A549 (cell line): ENCODE measurements around the gene MAD2L1BP. TPM values are rescaled to one million over a fixed set of nuclear protein-coding genes. Genes with fewer than 3 reads are reported as not detected.

Experiments
- ATAC-seq, 2 experiments: fragments of 200-7000 bp in 1 of 2; fragments of >200 bp in 1 of 2; cut with Nextera tagmentation in 1 of 2; cut with Tn5 transposase in 1 of 2; 3 replicates each; pipeline versions ENCODE4 v1.8.0 to v1.9.1; 2018 to 2020; ENCODE audit warnings: mild to moderate bottlenecking in 1 of 2, moderate library complexity in 1 of 2
- CTCF ChIA-PET: fragments of 300-600 bp; sonication (Branson Sonifier 250); formaldehyde crosslinking; extraction: SDS; loops from one replicate; lab custom pipeline; 2021; ENCODE audit warnings: antibody characterized with exemption, inconsistent platforms; lab: Yijun Ruan, JAX
- POLR2A ChIA-PET: fragments of 350-600 bp; formaldehyde crosslinking; extraction: SDS; loops from one replicate; lab custom pipeline; 2021; ENCODE audit warnings: antibody characterized with exemption, inconsistent platforms; lab: Yijun Ruan, JAX
- DNase-seq, 2 experiments: peaks; one replicate each; pipeline versions ENCODE4 v3.0.0 to v3.0.0-alpha.2; 2011 to 2016; ENCODE audit warnings: low read depth in 1 of 2, low spot score in 1 of 2
- FAIRE-seq: peaks from 2 replicates; lab custom pipeline; 2011; peaks lifted over from hg19 to GRCh38; lab: Jason Lieb, UNC
- H3K27ac ChIP-seq, 2 experiments: fragments of >200 bp; sonication (Bioruptor Twin); formaldehyde crosslinking; 3 replicates each; pipeline ENCODE4 v1.5.1; 2016 to 2017
- H3K4me1 ChIP-seq: fragments of >200 bp; sonication (Bioruptor Twin); formaldehyde crosslinking; 3 replicates; pipeline ENCODE4 v1.6.1; 2016
- H3K4me2 ChIP-seq: fragments of >200 bp; sonication (Bioruptor Twin); formaldehyde crosslinking; 3 replicates; pipeline ENCODE4 v1.6.1; 2016
- H3K4me3 ChIP-seq: fragments of >200 bp; sonication (Bioruptor Twin); formaldehyde crosslinking; 3 replicates; pipeline ENCODE4 v1.5.1; 2016
- H3K9me3 ChIP-seq: fragments of >200 bp; sonication (Bioruptor Twin); formaldehyde crosslinking; 3 replicates; pipeline ENCODE4 v1.6.1; 2016
- BHLHE40 ChIP-seq: IDR thresholded peaks from 2 replicates; pipeline ENCODE4 v1.6.1; 2012; ENCODE audit warnings: low read depth, low read length, inconsistent platforms
- CBX2 ChIP-seq: fragments of 200-600 bp; sonication (generic); IDR thresholded peaks from 2 replicates; pipeline ENCODE4 v1.6.1; 2016; ENCODE audit warnings: low read depth, mild to moderate bottlenecking, borderline replicate concordance
- CBX8 ChIP-seq: fragments of 200-600 bp; sonication (generic); IDR thresholded peaks from 2 replicates; pipeline ENCODE4 v1.6.1; 2016
- CEBPB ChIP-seq, 2 experiments: fragments of >200 bp in 1 of 2; sonication (Bioruptor Twin) in 1 of 2; formaldehyde crosslinking in 1 of 2; IDR thresholded peaks; 2 replicates each; pipeline ENCODE4 v1.6.1; 2012 to 2016
- CHD2 ChIP-seq: fragments of 150-350 bp; IDR thresholded peaks from 2 replicates; pipeline ENCODE4 v1.6.1; 2014; ENCODE audit warnings: low read length; ENCODE audit not compliant: partially characterized antibody
- FOSB ChIP-seq: fragments of 250-450 bp; sonication (Bioruptor Pico); IDR thresholded peaks from 2 replicates; pipeline ENCODE4 v1.5.0; 2020; ENCODE audit warnings: mild to moderate bottlenecking, moderate library complexity
- HDAC2 ChIP-seq: fragments of 200-600 bp; sonication (generic); IDR thresholded peaks from 2 replicates; pipeline ENCODE4 v1.6.1; 2016
- HOXA7 ChIP-seq: fragments of 250-450 bp; sonication (Bioruptor Pico); IDR thresholded peaks from 2 replicates; pipeline ENCODE4 v1.5.0; 2020; ENCODE audit warnings: mild to moderate bottlenecking, moderate library complexity
- HOXB13 ChIP-seq: fragments of 250-450 bp; sonication (Bioruptor Pico); IDR thresholded peaks from 2 replicates; pipeline ENCODE4 v1.5.0; 2020; ENCODE audit warnings: low read depth, mild to moderate bottlenecking, moderate library complexity
- HOXB5 ChIP-seq: fragments of 250-450 bp; sonication (Bioruptor Pico); IDR thresholded peaks from 2 replicates; pipeline ENCODE4 v1.5.0; 2020; ENCODE audit warnings: mild to moderate bottlenecking, moderate library complexity
- JUNB ChIP-seq: fragments of >200 bp; sonication (Bioruptor Twin); formaldehyde crosslinking; IDR thresholded peaks from 2 replicates; pipeline ENCODE4 v1.6.1; 2016
- KDM5A ChIP-seq: fragments of 200-600 bp; sonication (generic); IDR thresholded peaks from 2 replicates; pipeline ENCODE4 v1.6.1; 2016; ENCODE audit warnings: antibody characterized with exemption, mild to moderate bottlenecking
- MAZ ChIP-seq: fragments of 150-350 bp; IDR thresholded peaks from 2 replicates; pipeline ENCODE4 v1.6.1; 2014; ENCODE audit warnings: antibody characterized with exemption, low read depth, low read length, borderline replicate concordance
- MYC ChIP-seq: IDR thresholded peaks from 2 replicates; pipeline ENCODE4 v1.6.1; 2012; ENCODE audit warnings: mild to moderate bottlenecking, inconsistent platforms, low read length, improper control_type of control experiment, borderline replicate concordance
- NR3C1 ChIP-seq: fragments of >200 bp; sonication (Bioruptor Twin); formaldehyde crosslinking; IDR thresholded peaks from 3 replicates; pipeline ENCODE4 v1.6.1; 2017
- PBX3 ChIP-seq: IDR thresholded peaks from 2 replicates; pipeline ENCODE4 v1.6.1; 2012
- POLR2A ChIP-seq: IDR thresholded peaks from 2 replicates; pipeline ENCODE4 v1.6.1; 2012; ENCODE audit warnings: mild to moderate bottlenecking, low read length
- RARB ChIP-seq: fragments of 250-450 bp; sonication (Bioruptor Pico); IDR thresholded peaks from 2 replicates; pipeline ENCODE4 v1.8.0; 2021; ENCODE audit warnings: mild to moderate bottlenecking, moderate library complexity
- RNF2 ChIP-seq: fragments of 200-600 bp; sonication (generic); IDR thresholded peaks from 2 replicates; pipeline ENCODE4 v1.6.1; 2016; ENCODE audit warnings: low read depth, mild to moderate bottlenecking, antibody characterized with exemption, moderate library complexity, borderline replicate concordance
- SREBF2 ChIP-seq: fragments of 450-650 bp; IDR thresholded peaks from 2 replicates; pipeline ENCODE4 v1.6.1; 2014; ENCODE audit warnings: mild to moderate bottlenecking, moderate library complexity
- TFCP2L1 ChIP-seq: fragments of 250-450 bp; sonication (Bioruptor Pico); IDR thresholded peaks from 2 replicates; pipeline ENCODE4 v1.5.0; 2021; ENCODE audit warnings: mild to moderate bottlenecking
- ZC3H11A ChIP-seq: fragments of 450-650 bp; IDR thresholded peaks from 2 replicates; pipeline ENCODE4 v1.6.1; 2014; ENCODE audit warnings: antibody characterized with exemption, mild to moderate bottlenecking
- ZFP36 ChIP-seq: fragments of 450-650 bp; IDR thresholded peaks from 2 replicates; pipeline ENCODE4 v1.6.1; 2014; ENCODE audit warnings: borderline replicate concordance; ENCODE audit not compliant: partially characterized antibody
- ZSCAN20 ChIP-seq: fragments of 250-450 bp; sonication (Bioruptor Pico); IDR thresholded peaks from 2 replicates; pipeline ENCODE4 v1.8.0; 2022; ENCODE audit warnings: mild to moderate bottlenecking, moderate library complexity
- WGBS: methylation state at CpG from one replicate; pipeline ENCODE4 v1.1.6; 2017; ENCODE audit errors: missing lambda C conversion rate; 5-methylcytosine and 5-hydroxymethylcytosine counted together
- polyA plus RNA-seq, 4 experiments: library from polyadenylated mRNA; depleted of rRNA in 3 of 4; stranded (reverse); fragments of >200 nt; fragmentation: RNase III in 1 of 4; extraction: RNeasy Plus Mini Kit Qiagen cat#74134 plus additional on column Dnase treatment in 1 of 4; gene quantifications; 2 replicates in 3 of 4; 3 replicates in 1 of 4; pipeline ENCODE4 v1.2.3, GENCODE V29; 2011 to 2017

MAD2L1BP gene
- polyA plus RNA-seq, 2 of the 4 experiments (the other 2 are of a cell fraction): 22.0 to 26.7 TPM

GRCh38 chr6:43671011-43671800 lies 35.6 kb downstream of the MAD2L1BP start:
- Histone ChIP-seq H3K4me1 (peaks cover 14% of the 10 kb centered on the region; the same call in 2 of the 3 replicates), H3K4me2 (no peak overlapping the region), H3K4me3 (no peak overlapping the region), H3K27ac (no peak overlapping the region), H3K9me3 (no peaks in the 10 kb centered on the region)
- CTCF ChIA-PET: interaction anchor here (1.2 to 11.5 kb wide), 6 partner anchors 53 to 409 kb away, joined by 3 to 72 read pairs (median 16); partner anchors contain the start of gene VEGFA
- POLR2A ChIA-PET: no interaction called here
- WGBS: 93% methylated on average over 5 of the region's 8 CpGs
- ATAC-seq: no peak
- no peak for TF ChIP-seq HOXA7
- no peak for TF ChIP-seq RARB
- no peak for TF ChIP-seq CBX2
- no peak for TF ChIP-seq FOSB (CRISPR knock-in tag)
- TF ChIP-seq MYC: no peak
- TF ChIP-seq NR3C1: no peak
- no peak for TF ChIP-seq SREBF2
- TF ChIP-seq HDAC2: no peak
- no peak for TF ChIP-seq TFCP2L1 (CRISPR knock-in tag)
- TF ChIP-seq CHD2: no peak
- no peak for TF ChIP-seq JUNB
- no peak for TF ChIP-seq PBX3
- TF ChIP-seq ZFP36: no peak
- no peak for TF ChIP-seq CEBPB (IDR thresholded peaks at IDR 0.05)
- FAIRE-seq: no peak
- DNase-seq: no peak

DNA sequence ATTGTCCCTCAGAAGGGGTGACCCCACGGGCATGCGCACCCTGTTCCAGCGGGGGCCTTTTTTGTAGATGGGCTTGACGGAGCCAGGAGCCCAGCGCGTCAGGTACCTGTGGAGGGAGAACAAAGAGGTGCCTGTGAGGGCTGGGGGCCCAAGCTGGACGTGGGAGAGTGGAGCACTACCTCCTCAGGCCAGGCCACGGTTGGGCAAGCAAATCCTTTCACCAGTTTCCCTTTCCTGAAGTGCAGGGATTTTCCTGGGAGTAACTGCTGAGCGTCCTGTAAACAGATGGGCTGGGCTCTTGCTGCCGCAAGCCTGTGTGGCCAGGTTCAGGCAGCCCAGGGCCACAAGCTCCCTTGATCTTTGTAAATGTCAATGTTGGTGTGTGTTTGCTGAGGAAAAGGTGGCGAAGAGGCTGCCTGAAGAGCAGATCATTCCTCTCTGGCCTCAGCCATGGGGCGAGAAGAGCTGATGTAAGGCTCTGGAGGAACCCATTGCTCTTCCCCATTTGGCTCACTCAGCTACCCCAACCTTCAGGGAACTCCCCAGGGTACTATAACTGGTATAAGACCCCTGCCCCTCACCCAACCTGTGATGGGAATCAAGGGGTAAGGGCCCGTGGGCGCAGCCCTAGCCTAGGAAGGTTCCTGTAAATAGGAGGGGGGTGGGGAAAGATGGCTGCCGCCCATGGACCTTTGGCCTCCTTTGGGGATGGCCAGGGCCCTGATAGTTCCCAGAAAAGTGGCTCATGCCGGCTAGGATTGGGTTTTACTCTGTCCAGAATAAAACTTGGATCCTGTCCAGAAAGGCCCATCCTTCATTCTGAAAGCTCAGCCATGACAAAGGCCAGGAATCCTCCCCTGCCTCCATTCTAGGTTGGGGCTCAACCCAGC lies 36.4 kb downstream of the MAD2L1BP start:
- H3K9me3 ChIP-seq: no peaks in the 10 kb centered on the region
- H3K27ac ChIP-seq: no peak overlapping the region
- no peak overlapping the region for H3K4me2 ChIP-seq
- ATAC-seq (no peak), FAIRE-seq (no peak)
- CTCF ChIA-PET: interaction anchor here (1.2 to 11.5 kb wide), 4 partner anchors 53 to 408 kb away, joined by 3 to 72 read pairs (median 30); partner anchors contain the start of gene VEGFA
- TF ChIP-seq HOXB5 (CRISPR knock-in tag) (no peak), ZFP36 (no peak), RNF2 (no peak), CBX8 (no peak), BHLHE40 (no peak), POLR2A (no peak), ZC3H11A (no peak), ZSCAN20 (CRISPR knock-in tag) (no peak), KDM5A (no peak), HOXB13 (CRISPR knock-in tag) (no peak), MYC (no peak), MAZ (no peak)
- TF ChIP-seq, all 56 proteins: peak for 0
- DNase-seq: no peak
- POLR2A ChIA-PET: no interaction called here
- H3K4me1 ChIP-seq: peaks cover 14% of the 10 kb centered on the region; the same call in 2 of the 3 replicates
- no peak overlapping the region for H3K4me3 ChIP-seq
- 84% methylated on average over 10 of the region's 16 CpGs for WGBS
